ENCODE data around the gene CFAP46. TPM values are rescaled to one million over a fixed set of nuclear protein-coding genes. Genes with fewer than 3 reads are reported as not detected.

Gene CFAP46
- total and polyA plus RNA-seq, 2 of the 4 experiments (the other 2 are of a cell fraction) = 1.3 to 1.8 TPM

DNA sequence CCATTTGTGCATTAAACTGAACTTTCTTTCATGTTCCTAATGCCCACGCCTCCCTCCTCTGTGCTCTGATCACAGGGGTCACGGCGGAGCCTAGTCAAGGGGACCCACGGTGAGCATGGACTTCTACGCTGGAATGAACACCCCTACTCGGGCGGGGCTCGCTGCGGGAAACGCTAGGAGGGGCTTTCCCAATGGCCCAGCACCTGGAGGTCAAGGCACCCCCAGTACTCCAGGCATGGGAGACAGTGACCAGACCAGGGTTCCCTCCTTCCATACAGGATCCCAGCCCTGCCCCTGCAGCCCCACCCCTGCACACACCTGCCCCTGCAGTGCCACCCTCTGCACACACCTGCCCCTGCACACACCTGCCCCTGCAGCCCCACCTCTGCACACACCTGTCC is 129.4 kb downstream of the CFAP46 start:
- CTCF ChIA-PET = no interaction called here
- no peaks in the 10 kb centered on the region for H3K9me1 ChIP-seq (ENCODE audit: insufficient read depth, low read length)
- dilution Hi-C loops (cut with HindIII; ENCODE audit: low sequenced_read_pairs, unreplicated experiment) = no loop called here

More for the DNA sequence above, 129.4 kb downstream of the CFAP46 start:
- Histone ChIP-seq H3K79me1 (ENCODE audit: low read depth in 1 of 2, low read length in 2 of 2) (no peaks in the 10 kb centered on the region), H2BK120ac (ENCODE audit: low read depth, low read length) (no peak overlapping the region), H3K18ac (ENCODE audit: low read depth, low read length) (no peak overlapping the region), H2BK20ac (ENCODE audit: low read depth, low read length) (no peak overlapping the region), H2AK9ac (replicated peaks; ENCODE audit: low read depth, low read length, poor library complexity) (no peak overlapping the region), H2AK5ac (ENCODE audit: low read depth, low read length) (no peak overlapping the region), H3K23ac (ENCODE audit: low read depth, low read length) (no peak overlapping the region), H3K14ac (replicated peaks; ENCODE audit: low read depth, low read length) (no peak overlapping the region), H3K9ac (ENCODE audit: low read depth, low read length) (no peak overlapping the region), H3K4me2 (ENCODE audit: low read depth, low read length) (no peak overlapping the region), H4K20me1 (ENCODE audit: insufficient read depth, low read length) (no peaks in the 10 kb centered on the region), H2BK5ac (ENCODE audit: low read depth, low read length, poor library complexity, severe bottlenecking) (no peak overlapping the region), H3K27ac (ENCODE audit: insufficient read depth, low read length) (no peak overlapping the region), H2BK15ac (ENCODE audit: low read depth, low read length) (no peak overlapping the region), H3K4me1 (ENCODE audit: control insufficient read depth, insufficient read depth, low read length) (no peaks in the 10 kb centered on the region), H4K91ac (ENCODE audit: insufficient read depth, low read depth, low read length) (no peak overlapping the region), H4K5ac (ENCODE audit: low read depth, low read length) (no peak overlapping the region), H4K8ac (ENCODE audit: low read depth in 2 of 2, low read length in 2 of 2) (no peak overlapping the region), H3K4me3 (ENCODE audit: insufficient read depth, low read depth, low read length) (no peak overlapping the region), H3K27me3 (ENCODE audit: control insufficient read depth, insufficient read depth, low read length) (peaks cover 20% of the 10 kb centered on the region), H3K56ac (ENCODE audit: extremely low read depth, insufficient read depth, low read length) (no peak overlapping the region), H3K4ac (ENCODE audit: low read depth, low read length) (no peak overlapping the region), H2AFZ (replicated peaks; ENCODE audit: low read length, poor library complexity) (peak overlapping the region; percentile 58), H3K9me3 (ENCODE audit: control insufficient read depth, insufficient read depth, low read length) (no peaks in the 10 kb centered on the region), H3K36me3 (ENCODE audit: control insufficient read depth, insufficient read depth, low read length) (no peaks in the 10 kb centered on the region)
- TF ChIP-seq RFX5 (IDR thresholded peaks at IDR 0.05; ENCODE audit: low read depth, low read length) = no peak
- no peak for TF ChIP-seq MAZ (IDR thresholded peaks at IDR 0.05; ENCODE audit: borderline replicate concordance, low read depth, low read length)
- no peak for TF ChIP-seq BHLHE40 (IDR thresholded peaks at IDR 0.05; ENCODE audit: low read depth, low read length)
- TF ChIP-seq CHD1 (IDR thresholded peaks at IDR 0.05; ENCODE audit: low read depth, low read length) = no peak
- no peak for TF ChIP-seq MAFK (IDR thresholded peaks at IDR 0.05; ENCODE audit: low read depth, low read length)
- TF ChIP-seq, protein P1, sequence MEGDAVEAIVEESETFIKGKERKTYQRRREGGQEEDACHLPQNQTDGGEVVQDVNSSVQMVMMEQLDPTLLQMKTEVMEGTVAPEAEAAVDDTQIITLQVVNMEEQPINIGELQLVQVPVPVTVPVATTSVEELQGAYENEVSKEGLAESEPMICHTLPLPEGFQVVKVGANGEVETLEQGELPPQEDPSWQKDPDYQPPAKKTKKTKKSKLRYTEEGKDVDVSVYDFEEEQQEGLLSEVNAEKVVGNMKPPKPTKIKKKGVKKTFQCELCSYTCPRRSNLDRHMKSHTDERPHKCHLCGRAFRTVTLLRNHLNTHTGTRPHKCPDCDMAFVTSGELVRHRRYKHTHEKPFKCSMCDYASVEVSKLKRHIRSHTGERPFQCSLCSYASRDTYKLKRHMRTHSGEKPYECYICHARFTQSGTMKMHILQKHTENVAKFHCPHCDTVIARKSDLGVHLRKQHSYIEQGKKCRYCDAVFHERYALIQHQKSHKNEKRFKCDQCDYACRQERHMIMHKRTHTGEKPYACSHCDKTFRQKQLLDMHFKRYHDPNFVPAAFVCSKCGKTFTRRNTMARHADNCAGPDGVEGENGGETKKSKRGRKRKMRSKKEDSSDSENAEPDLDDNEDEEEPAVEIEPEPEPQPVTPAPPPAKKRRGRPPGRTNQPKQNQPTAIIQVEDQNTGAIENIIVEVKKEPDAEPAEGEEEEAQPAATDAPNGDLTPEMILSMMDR (conservative IDR thresholded peaks at IDR 0.05; ENCODE audit: low read depth, low read length) = no peak
- DNase-seq (no peak), ATAC-seq (ENCODE audit: low read depth) (no peak)
- no TSS peak for BruUV-seq (replicated peaks)
- 60% methylated on average over 2 of the region's 10 CpGs; no CpG with 5 or more reads in 1 of the 2 experiments for whole genome bisulfite sequencing, 2 experiments (ENCODE audit: extremely low coverage in 2 of 2, insufficient read length in 1 of 2)
- intact Hi-C loops (cut with micrococcal nuclease) (no loop called here), in situ Hi-C loops (cut with MboI; ENCODE audit: low sequenced_read_pairs) (no loop called here)
- POLR2A ChIA-PET (ENCODE audit: unreplicated experiment) = no interaction called here
